ENCODE measurements around the gene FNDC8. TPM values are rescaled to one million over a fixed set of nuclear protein-coding genes. Genes with fewer than 3 reads are reported as not detected.

Gene FNDC8
- total RNA-seq, 4 donors from 2014 or later, result not detected

DNA sequence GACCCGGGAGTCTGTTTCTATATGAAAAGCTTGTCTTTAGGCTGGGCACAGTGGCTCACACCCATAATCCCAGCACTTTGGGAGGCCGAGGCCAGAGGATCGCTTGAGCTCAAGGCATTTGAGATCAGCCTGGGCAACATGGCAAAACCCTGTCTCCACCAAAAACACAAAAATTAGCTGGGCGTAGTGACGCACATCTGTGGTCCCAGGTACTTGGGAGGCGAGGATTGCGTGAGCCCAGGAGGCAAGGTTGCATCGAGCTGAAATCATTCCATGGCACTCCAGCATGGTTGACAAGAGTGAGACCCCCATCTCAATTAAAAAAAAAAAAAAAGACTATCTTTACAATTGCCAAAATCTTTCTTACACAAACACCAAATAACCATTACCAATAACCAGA lies 35.3 kb upstream of the FNDC8 start:
- Histone ChIP-seq H3K27ac (peak overlapping the region in 3 of 4 donors; percentile 97 to 99 (median 98)), H3K27me3 (no peaks in the 10 kb centered on the region), H3K4me3 (no peak overlapping the region), H3K9me3 (no peaks in the 10 kb centered on the region), H3K36me3 (no peaks in the 10 kb centered on the region), H3K4me1 (peaks cover 14 to 67% (median 60%) of the 10 kb centered on the region in 4 donors)
- no peak for DNase-seq
- TF ChIP-seq POLR2A (IDR thresholded peaks at IDR 0.05) (no peak), POLR2AphosphoS5 (IDR thresholded peaks at IDR 0.05) (no peak), EP300 (IDR thresholded peaks at IDR 0.05; ENCODE audit: low read depth) (no peak)
- TF ChIP-seq, protein P1, sequence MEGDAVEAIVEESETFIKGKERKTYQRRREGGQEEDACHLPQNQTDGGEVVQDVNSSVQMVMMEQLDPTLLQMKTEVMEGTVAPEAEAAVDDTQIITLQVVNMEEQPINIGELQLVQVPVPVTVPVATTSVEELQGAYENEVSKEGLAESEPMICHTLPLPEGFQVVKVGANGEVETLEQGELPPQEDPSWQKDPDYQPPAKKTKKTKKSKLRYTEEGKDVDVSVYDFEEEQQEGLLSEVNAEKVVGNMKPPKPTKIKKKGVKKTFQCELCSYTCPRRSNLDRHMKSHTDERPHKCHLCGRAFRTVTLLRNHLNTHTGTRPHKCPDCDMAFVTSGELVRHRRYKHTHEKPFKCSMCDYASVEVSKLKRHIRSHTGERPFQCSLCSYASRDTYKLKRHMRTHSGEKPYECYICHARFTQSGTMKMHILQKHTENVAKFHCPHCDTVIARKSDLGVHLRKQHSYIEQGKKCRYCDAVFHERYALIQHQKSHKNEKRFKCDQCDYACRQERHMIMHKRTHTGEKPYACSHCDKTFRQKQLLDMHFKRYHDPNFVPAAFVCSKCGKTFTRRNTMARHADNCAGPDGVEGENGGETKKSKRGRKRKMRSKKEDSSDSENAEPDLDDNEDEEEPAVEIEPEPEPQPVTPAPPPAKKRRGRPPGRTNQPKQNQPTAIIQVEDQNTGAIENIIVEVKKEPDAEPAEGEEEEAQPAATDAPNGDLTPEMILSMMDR (IDR thresholded peaks at IDR 0.05), result no peak
- intact Hi-C loops (cut with DNase I; ENCODE audit: low total_unique reads), result loop anchor here (5.0 kb wide), 1 partner anchor 64 kb away; no protein-coding TSS in a partner anchor
- WGBS, 2 donors (ENCODE audit: low coverage in 1 of 2), result 97 to 100% methylated on average over 2 to 8 of the region's 8 CpGs
- in situ Hi-C loops (cut with MboI; ENCODE audit: low pct_ligation_motif_present in 1 of 4, low pct_unique_long_range_greater_than_20kb in 1 of 4, low sequenced_read_pairs in 3 of 4), result loop anchor here in 1 of 4 donors (25.0 kb wide), 1 partner anchor 99 kb away; the partner anchor contains the start of gene LIG3

DNA sequence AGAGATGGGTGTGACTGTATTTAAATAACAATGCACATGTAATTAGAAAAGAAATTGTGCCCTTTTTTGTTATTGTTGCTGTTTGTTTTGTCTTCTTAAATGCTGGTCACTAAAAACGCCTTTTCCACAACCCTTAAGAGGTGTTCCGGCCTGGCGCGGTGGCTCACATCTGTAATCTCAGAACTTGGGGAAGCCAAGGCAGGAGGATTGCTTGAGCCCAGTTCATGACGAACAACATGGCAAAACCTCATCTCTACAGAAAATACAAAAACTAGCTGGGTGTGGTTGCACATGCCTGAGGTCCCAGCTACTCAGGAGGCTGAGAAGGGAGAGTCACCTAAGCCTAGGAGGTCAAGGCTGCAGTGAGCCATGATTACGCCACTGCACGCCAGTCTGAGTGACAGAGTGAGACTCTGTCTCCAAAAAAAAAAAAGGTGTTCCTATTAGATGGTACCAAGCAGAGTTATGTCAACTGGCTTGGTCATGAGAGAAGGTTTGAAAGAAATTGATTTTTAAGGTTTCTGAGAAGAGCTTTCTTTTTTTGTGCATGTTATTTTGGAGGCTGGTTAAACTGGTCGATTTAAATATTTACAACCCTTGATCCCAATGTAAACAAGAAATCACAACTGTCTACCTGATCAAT lies 34.4 kb upstream of the FNDC8 start:
- Histone ChIP-seq H3K9me3 (no peaks in the 10 kb centered on the region), H3K4me1 (peaks cover 9 to 59% (median 57%) of the 10 kb centered on the region in 4 donors), H3K4me3 (peak overlapping the region in 3 of 4 donors; percentile 89 to 97 (median 89)), H3K27me3 (no peaks in the 10 kb centered on the region), H3K27ac (peak overlapping the region; percentile 93 to 99 (median 98)), H3K36me3 (no peaks in the 10 kb centered on the region)
- DNase-seq, result peak; percentile 30
- WGBS, 2 donors (ENCODE audit: low coverage in 1 of 2), result 52 to 69% methylated on average over 8 of the region's 8 CpGs
- TF ChIP-seq POLR2A (IDR thresholded peaks at IDR 0.05), result no peak
- no peak for TF ChIP-seq POLR2AphosphoS5 (IDR thresholded peaks at IDR 0.05)
- TF ChIP-seq, protein P1 (IDR thresholded peaks at IDR 0.05), result no peak
- TF ChIP-seq EP300 (IDR thresholded peaks at IDR 0.05; ENCODE audit: low read depth), result no peak
- intact Hi-C loops (cut with DNase I; ENCODE audit: low total_unique reads) (loop anchor here (5.0 kb wide), 1 partner anchor 65 kb away; no protein-coding TSS in a partner anchor), in situ Hi-C loops (cut with MboI; ENCODE audit: low pct_ligation_motif_present in 1 of 4, low pct_unique_long_range_greater_than_20kb in 1 of 4, low sequenced_read_pairs in 3 of 4) (loop anchor here in 1 of 4 donors (25.0 kb wide), 1 partner anchor 100 kb away; the partner anchor contains the start of gene LIG3)

DNA sequence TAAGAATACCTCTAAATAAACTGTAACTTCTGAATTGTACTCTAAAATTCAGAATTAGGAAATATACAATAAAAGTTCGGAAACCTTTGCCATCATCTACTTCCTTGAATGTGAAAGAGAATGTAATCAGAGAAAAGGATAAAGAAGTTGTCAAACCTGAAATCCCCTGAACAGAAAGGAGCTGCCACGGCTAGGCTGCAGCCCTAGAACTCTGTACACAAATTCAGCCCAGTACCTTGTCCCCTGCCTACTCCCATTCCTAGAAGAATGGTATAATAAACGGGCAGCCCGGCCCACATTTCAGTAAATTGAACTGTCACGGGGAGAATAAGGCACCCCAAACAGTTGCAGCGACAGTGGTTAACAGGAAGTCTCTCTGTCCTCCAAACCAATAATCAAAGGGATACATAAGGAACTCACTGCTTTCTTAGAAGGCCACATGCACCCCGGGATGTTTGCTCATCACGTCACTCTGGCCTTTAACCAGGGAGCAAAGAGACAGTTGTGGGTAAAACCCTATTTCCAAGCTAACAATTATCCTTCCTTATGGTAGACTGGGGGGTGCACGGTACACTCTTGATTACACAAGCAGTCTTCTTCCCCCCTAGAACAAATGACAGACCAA lies 33.6 kb upstream of the FNDC8 start:
- Histone ChIP-seq H3K36me3 (no peaks in the 10 kb centered on the region), H3K27me3 (no peaks in the 10 kb centered on the region), H3K4me1 (peaks cover 5 to 52% (median 51%) of the 10 kb centered on the region in 4 donors), H3K9me3 (no peaks in the 10 kb centered on the region), H3K27ac (peak overlapping the region; percentile 93 to 99 (median 98)), H3K4me3 (peak overlapping the region; percentile 89 to 97 (median 90))
- peak; percentile 72 for DNase-seq
- TF ChIP-seq POLR2A (IDR thresholded peaks at IDR 0.05) (peak; percentile 73), POLR2AphosphoS5 (IDR thresholded peaks at IDR 0.05) (peak in 2 of 3 donors; percentile 72 to 78), EP300 (IDR thresholded peaks at IDR 0.05; ENCODE audit: low read depth) (no peak)
- TF ChIP-seq, protein P1 (IDR thresholded peaks at IDR 0.05), result no peak
- in situ Hi-C loops (cut with MboI; ENCODE audit: low pct_ligation_motif_present in 1 of 4, low pct_unique_long_range_greater_than_20kb in 1 of 4, low sequenced_read_pairs in 3 of 4), result loop anchor here in 1 of 4 donors (25.0 kb wide), 1 partner anchor 101 kb away; the partner anchor contains the start of gene LIG3
- 8 to 15% methylated on average over 3 to 9 of the region's 9 CpGs for WGBS, 2 donors (ENCODE audit: low coverage in 1 of 2)
- intact Hi-C loops (cut with DNase I; ENCODE audit: low total_unique reads), result loop anchor here (5.0 kb wide), 1 partner anchor 66 kb away; no protein-coding TSS in a partner anchor

DNA sequence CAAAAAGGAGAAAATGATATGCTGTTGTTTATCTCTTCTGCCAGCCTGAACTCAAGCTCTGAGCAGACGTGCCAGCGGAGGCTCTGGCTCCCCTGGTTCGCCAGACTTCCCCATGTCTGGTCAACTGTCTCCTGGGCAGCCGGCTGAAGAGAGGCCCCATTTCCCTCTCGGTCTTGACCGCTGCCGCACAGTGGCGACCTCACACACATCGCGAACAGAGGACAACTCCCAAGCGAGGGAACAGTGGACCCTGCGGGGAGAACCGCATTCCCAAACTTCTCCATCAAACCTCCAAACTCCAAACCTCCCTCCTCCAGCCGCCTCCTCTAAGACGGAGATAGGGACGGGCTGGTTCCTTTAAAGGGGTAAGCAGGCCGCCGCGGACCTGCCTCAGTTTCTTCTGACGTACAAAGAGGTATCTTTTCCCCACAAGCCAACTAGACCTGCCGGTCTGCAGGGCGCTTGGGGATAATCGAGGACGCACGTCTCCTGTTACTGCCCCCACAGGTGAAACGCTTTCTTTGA lies 33.0 kb upstream of the FNDC8 start:
- Histone ChIP-seq H3K27ac (peak overlapping the region; percentile 93 to 99 (median 98)), H3K4me1 (peaks cover 5 to 46% (median 45%) of the 10 kb centered on the region in 4 donors), H3K4me3 (peak overlapping the region; percentile 89 to 97 (median 90)), H3K27me3 (no peaks in the 10 kb centered on the region), H3K36me3 (no peaks in the 10 kb centered on the region), H3K9me3 (no peaks in the 10 kb centered on the region)
- TF ChIP-seq POLR2AphosphoS5 (IDR thresholded peaks at IDR 0.05) (no peak), POLR2A (IDR thresholded peaks at IDR 0.05) (peak; percentile 50), EP300 (IDR thresholded peaks at IDR 0.05; ENCODE audit: low read depth) (no peak)
- TF ChIP-seq, protein P1 (IDR thresholded peaks at IDR 0.05), result peak in 1 of 5 experiments; percentile 15
- in situ Hi-C loops (cut with MboI; ENCODE audit: low pct_ligation_motif_present in 1 of 4, low pct_unique_long_range_greater_than_20kb in 1 of 4, low sequenced_read_pairs in 3 of 4), result loop anchor here in 1 of 4 donors (25.0 kb wide), 1 partner anchor 101 kb away; the partner anchor contains the start of gene LIG3
- 0% methylated on average over 10 to 26 of the region's 26 CpGs for WGBS, 2 donors (ENCODE audit: low coverage in 1 of 2)
- intact Hi-C loops (cut with DNase I; ENCODE audit: low total_unique reads), result loop anchor here (5.0 kb wide), 1 partner anchor 66 kb away; no protein-coding TSS in a partner anchor
- DNase-seq, result peak; percentile 59

Data from transverse colon (tissue), 4 donors.